MM.1S (cell line): Measurements from ENCODE around the gene PLXNA2.

ENCODE experiments used
- DNase-seq: peaks from one replicate; pipeline ENCODE4 v3.0.0-alpha.2; 2015
- H2AFZ ChIP-seq: fragments of 300-600 bp; sonication (generic); 2 replicates; pipeline ENCODE4 v1.6.0; 2016; ENCODE audit warnings: antibody characterized with exemption, low read length
- H3F3A ChIP-seq: fragments of 300-600 bp; sonication (generic); 2 replicates; pipeline ENCODE4 v1.6.1; 2016; ENCODE audit warnings: mild to moderate bottlenecking, antibody characterized with exemption, low read length, moderate library complexity, mixed read lengths; ENCODE audit not compliant: insufficient read depth
- H3K27ac ChIP-seq: fragments of 300-600 bp; sonication (generic); 2 replicates; pipeline ENCODE4 v1.5.1; 2016; ENCODE audit warnings: mild to moderate bottlenecking, low read length
- H3K27me3 ChIP-seq: fragments of 300-600 bp; sonication (generic); replicated peaks from 2 replicates; pipeline ENCODE4 v1.6.0; 2016; ENCODE audit warnings: low read length; ENCODE audit not compliant: insufficient read depth
- H3K36me3 ChIP-seq: fragments of 300-600 bp; sonication (generic); replicated peaks from 2 replicates; pipeline ENCODE4 v1.6.1; 2016; ENCODE audit warnings: mild to moderate bottlenecking, low read length, mixed read lengths; ENCODE audit not compliant: insufficient read depth
- H3K4me1 ChIP-seq: fragments of 300-600 bp; sonication (generic); 2 replicates; pipeline ENCODE4 v1.6.1; 2016; ENCODE audit warnings: low read length, mixed read lengths
- H3K4me2 ChIP-seq: fragments of 300-600 bp; sonication (generic); 2 replicates; pipeline ENCODE4 v1.6.0; 2016; ENCODE audit warnings: low read depth, low read length
- H3K4me3 ChIP-seq: fragments of 300-600 bp; sonication (generic); 2 replicates; pipeline ENCODE4 v1.5.1; 2016; ENCODE audit warnings: low read length, mixed read lengths
- H3K79me2 ChIP-seq: fragments of 300-600 bp; sonication (generic); 2 replicates; pipeline ENCODE4 v1.6.1; 2016; ENCODE audit warnings: mixed run types, low read length, mixed read lengths
- H3K9ac ChIP-seq: fragments of 300-600 bp; sonication (generic); 2 replicates; pipeline ENCODE4 v1.6.1; 2016; ENCODE audit warnings: low read length, mixed read lengths
- H3K9me2 ChIP-seq: fragments of 300-600 bp; sonication (generic); replicated peaks from 2 replicates; pipeline ENCODE4 v1.6.1; 2016; ENCODE audit warnings: mild to moderate bottlenecking, low read length, mixed read lengths; ENCODE audit not compliant: insufficient read depth
- H3K9me3 ChIP-seq: fragments of 300-600 bp; sonication (generic); replicated peaks from 2 replicates; pipeline ENCODE4 v1.6.1; 2016; ENCODE audit warnings: mild to moderate bottlenecking, low read length, mixed read lengths; ENCODE audit not compliant: insufficient read depth
- H4K20me1 ChIP-seq: fragments of 300-600 bp; sonication (generic); 2 replicates; pipeline ENCODE4 v1.6.1; 2016; ENCODE audit warnings: mild to moderate bottlenecking, low read length, moderate library complexity, mixed read lengths; ENCODE audit not compliant: insufficient read depth
- EZH2 ChIP-seq: fragments of 300-600 bp; sonication (generic); optimal IDR thresholded peaks from 2 replicates; pipeline ENCODE3; 2017; ENCODE audit warnings: low read depth, mild to moderate bottlenecking, antibody characterized with exemption, low read length, mixed read lengths
- EZH2phosphoT487 ChIP-seq: fragments of 300-600 bp; sonication (generic); IDR thresholded peaks from 2 replicates; pipeline ENCODE4 v1.6.1; 2018; ENCODE audit warnings: antibody characterized with exemption, low read length
- TF ChIP-seq, protein P1 (sequence below): fragments of 300-600 bp; sonication (generic); IDR thresholded peaks from 2 replicates; pipeline ENCODE4 v1.5.1; 2016; ENCODE audit warnings: antibody characterized with exemption, low read length, mixed read lengths

The PLXNA2 gene

DNA sequence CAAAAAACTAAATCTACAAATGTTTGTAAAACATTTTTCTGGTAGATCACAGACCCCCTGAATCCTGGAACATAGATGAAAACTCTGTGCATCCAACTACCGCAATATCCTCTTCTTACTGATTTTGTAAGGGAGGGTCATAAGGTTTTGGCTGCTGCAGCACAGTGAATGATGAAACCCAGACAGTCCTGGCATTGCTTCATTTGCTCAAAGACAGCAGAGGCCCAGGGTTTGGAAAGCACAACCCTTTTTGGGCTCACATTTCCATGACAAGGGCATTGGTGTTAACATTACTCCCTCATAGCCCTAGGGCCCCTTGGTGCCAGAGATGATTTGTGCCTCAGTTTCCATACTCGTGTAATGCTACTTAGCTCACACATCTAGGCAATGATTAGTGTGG, 51.2 kb downstream of the PLXNA2 start:
- H3K79me2 ChIP-seq, result no peaks in the 10 kb centered on the region
- H3K27me3 ChIP-seq, result no peaks in the 10 kb centered on the region
- H3K27ac ChIP-seq, result no peak overlapping the region
- no peak for TF ChIP-seq EZH2
- no peak for TF ChIP-seq EZH2phosphoT487
- TF ChIP-seq, protein P1, sequence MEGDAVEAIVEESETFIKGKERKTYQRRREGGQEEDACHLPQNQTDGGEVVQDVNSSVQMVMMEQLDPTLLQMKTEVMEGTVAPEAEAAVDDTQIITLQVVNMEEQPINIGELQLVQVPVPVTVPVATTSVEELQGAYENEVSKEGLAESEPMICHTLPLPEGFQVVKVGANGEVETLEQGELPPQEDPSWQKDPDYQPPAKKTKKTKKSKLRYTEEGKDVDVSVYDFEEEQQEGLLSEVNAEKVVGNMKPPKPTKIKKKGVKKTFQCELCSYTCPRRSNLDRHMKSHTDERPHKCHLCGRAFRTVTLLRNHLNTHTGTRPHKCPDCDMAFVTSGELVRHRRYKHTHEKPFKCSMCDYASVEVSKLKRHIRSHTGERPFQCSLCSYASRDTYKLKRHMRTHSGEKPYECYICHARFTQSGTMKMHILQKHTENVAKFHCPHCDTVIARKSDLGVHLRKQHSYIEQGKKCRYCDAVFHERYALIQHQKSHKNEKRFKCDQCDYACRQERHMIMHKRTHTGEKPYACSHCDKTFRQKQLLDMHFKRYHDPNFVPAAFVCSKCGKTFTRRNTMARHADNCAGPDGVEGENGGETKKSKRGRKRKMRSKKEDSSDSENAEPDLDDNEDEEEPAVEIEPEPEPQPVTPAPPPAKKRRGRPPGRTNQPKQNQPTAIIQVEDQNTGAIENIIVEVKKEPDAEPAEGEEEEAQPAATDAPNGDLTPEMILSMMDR, result no peak
- no peak overlapping the region for H2AFZ ChIP-seq
- H3F3A ChIP-seq, result peaks cover 3% of the 10 kb centered on the region
- H3K9me3 ChIP-seq, result no peaks in the 10 kb centered on the region
- H3K4me2 ChIP-seq, result no peak overlapping the region
- no peaks in the 10 kb centered on the region for H4K20me1 ChIP-seq
- no peak for DNase-seq
- no peak overlapping the region for H3K9ac ChIP-seq
- no peaks in the 10 kb centered on the region for H3K36me3 ChIP-seq
- H3K4me1 ChIP-seq, result peaks cover 19% of the 10 kb centered on the region
- no peaks in the 10 kb centered on the region for H3K9me2 ChIP-seq
- H3K4me3 ChIP-seq, result no peak overlapping the region

DNA sequence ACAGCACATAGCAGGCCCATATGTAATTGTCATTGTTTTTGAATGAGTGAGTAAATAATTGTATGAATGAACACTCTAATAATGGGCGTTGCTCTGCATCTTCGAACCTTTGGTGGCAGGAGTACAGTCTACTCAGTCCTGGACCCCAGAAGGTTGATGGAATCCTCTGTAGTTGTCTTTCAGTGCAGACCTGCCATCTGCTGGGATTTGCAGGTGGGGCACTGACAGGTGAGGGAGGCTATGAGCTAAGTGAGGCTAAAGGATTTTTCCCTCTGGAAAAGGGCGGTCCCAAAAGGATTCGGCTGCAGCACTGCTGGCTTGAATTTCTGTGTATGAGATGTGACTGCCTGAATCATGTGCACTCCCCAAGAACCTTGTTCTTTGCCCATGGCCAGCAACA, 53.4 kb downstream of the PLXNA2 start:
- TF ChIP-seq EZH2phosphoT487 (no peak), EZH2 (no peak)
- TF ChIP-seq, protein P1, result no peak
- Histone ChIP-seq H3F3A (peaks cover 22% of the 10 kb centered on the region), H4K20me1 (no peaks in the 10 kb centered on the region), H3K27ac (no peak overlapping the region), H3K9me2 (no peaks in the 10 kb centered on the region), H3K9ac (no peak overlapping the region), H3K27me3 (no peaks in the 10 kb centered on the region), H3K4me1 (peaks cover 36% of the 10 kb centered on the region), H3K79me2 (no peaks in the 10 kb centered on the region), H3K4me3 (no peak overlapping the region), H3K9me3 (no peaks in the 10 kb centered on the region), H3K36me3 (no peaks in the 10 kb centered on the region), H2AFZ (no peak overlapping the region), H3K4me2 (no peak overlapping the region)
- no peak for DNase-seq

DNA sequence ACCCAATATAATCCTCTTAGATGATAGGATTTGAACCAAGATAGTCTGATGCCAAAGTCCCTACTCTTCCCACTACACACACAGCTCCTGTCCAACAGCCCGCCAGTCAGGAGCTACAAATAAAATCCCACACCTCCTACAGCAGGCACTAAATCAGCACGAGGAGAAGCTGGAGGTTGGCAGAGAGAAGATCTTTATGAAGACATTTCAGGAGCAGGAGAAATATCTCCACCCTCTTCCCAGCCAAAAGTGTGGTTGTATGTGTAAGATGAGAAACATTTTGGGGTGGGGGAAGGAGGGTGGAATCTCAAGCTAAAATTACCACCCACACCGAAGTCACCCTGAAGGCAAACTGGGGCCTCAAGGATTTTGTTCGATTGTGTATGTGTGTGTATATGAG, 54.5 kb downstream of the PLXNA2 start:
- no peaks in the 10 kb centered on the region for H4K20me1 ChIP-seq
- H3K27ac ChIP-seq, result no peak overlapping the region
- H3F3A ChIP-seq, result peaks cover 27% of the 10 kb centered on the region
- no peaks in the 10 kb centered on the region for H3K36me3 ChIP-seq
- peaks cover 44% of the 10 kb centered on the region for H3K4me1 ChIP-seq
- no peak overlapping the region for H3K4me3 ChIP-seq
- H3K9ac ChIP-seq, result no peak overlapping the region
- no peak for DNase-seq
- H3K9me2 ChIP-seq, result no peaks in the 10 kb centered on the region
- no peaks in the 10 kb centered on the region for H3K9me3 ChIP-seq
- TF ChIP-seq, protein P1, result no peak
- TF ChIP-seq EZH2phosphoT487 (no peak), EZH2 (no peak)
- H3K27me3 ChIP-seq, result no peaks in the 10 kb centered on the region
- 0 out of 2 replicates have a peak overlapping the region, but pooled peaks have one; percentile 5 for H2AFZ ChIP-seq
- peak overlapping the region; percentile 6; the same call in 1 of the 2 replicates for H3K4me2 ChIP-seq
- H3K79me2 ChIP-seq, result no peaks in the 10 kb centered on the region
